Measurements from ENCODE around the gene PLAC1. TPM values are rescaled to one million over a fixed set of nuclear protein-coding genes. Genes with fewer than 3 reads are reported as not detected.

Gene PLAC1
- total RNA-seq, 1 experiment from 2014 or later = 0.34 TPM

DNA sequence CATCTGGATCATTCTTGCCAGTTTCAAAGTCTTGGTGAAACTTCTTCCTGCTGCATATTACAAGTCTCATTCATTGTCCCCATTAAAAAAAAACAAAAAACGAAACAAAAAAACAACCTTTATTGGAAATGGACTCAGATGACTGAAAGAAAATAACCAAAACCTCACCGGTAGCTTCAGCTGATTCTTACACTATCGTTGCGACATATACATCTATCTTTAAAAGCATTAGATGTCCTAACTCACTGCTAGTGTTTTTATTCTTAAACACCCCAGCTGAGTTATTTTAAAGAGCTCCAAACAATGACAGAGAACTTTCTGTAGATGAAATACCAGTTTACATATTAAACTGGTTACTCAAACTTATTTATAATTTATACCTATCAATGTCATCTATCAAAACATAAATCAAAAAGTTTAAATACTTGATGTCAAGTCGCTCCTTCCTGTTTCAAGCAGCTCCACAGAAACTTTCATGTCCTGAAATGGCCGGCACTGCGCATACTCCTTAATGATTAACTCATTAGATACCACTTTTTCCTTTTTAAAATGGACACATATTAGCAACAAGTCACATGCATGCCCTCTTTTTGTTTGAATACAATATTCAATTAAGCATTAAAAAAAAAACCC lies 111.1 kb downstream of the PLAC1 start:
- CTCF ChIA-PET = no interaction called here
- Histone ChIP-seq H2AFZ (ENCODE audit: low read depth, low read length, poor library complexity, severe bottlenecking) (no peak overlapping the region), H4K20me1 (ENCODE audit: insufficient read depth) (no peaks in the 10 kb centered on the region), H3K4me3 (replicated peaks in 1 of 2; ENCODE audit: low read depth in 1 of 2, low read length in 2 of 2) (no peak overlapping the region), H3K9me3 (ENCODE audit: control insufficient read depth in 1 of 2, insufficient read depth in 1 of 2, low read depth in 1 of 2, low read length in 2 of 2) (no peaks in the 10 kb centered on the region), H3K4me2 (ENCODE audit: low read length) (no peak overlapping the region), H3K9ac (ENCODE audit: low read length) (no peak overlapping the region), H3K79me2 (ENCODE audit: insufficient read depth, low read length) (no peaks in the 10 kb centered on the region), H3K4me1 (ENCODE audit: control insufficient read depth in 1 of 2, insufficient read depth in 2 of 2, low read length in 2 of 2) (peaks cover 6 to 35% of the 10 kb centered on the region in 2 experiments; a peak in 3 of 4 replicates), H3K36me3 (ENCODE audit: control insufficient read depth in 1 of 2, insufficient read depth in 2 of 2, low read length in 2 of 2) (no peaks in the 10 kb centered on the region), H3K27ac (ENCODE audit: low read depth, low read length) (no peak overlapping the region), H3K9me2 (ENCODE audit: insufficient read depth) (no peaks in the 10 kb centered on the region), H3K27me3 (ENCODE audit: insufficient read depth, low read length) (0 out of 2 replicates have a peak, but pooled peaks cover 10% of the 10 kb centered on the region)
- DNase-seq (ENCODE audit: low read depth, low spot score) (no peak), ATAC-seq (no peak)
- POLR2A ChIA-PET = no interaction called here
- no TSS peak for BruUV-seq (replicated peaks)
- TF ChIP-seq EZH2 (IDR thresholded peaks at IDR 0.05) (no peak), JUND (IDR thresholded peaks at IDR 0.05) (no peak), YY1 (IDR thresholded peaks at IDR 0.05; ENCODE audit: extremely low read depth, insufficient replicate concordance, low read depth, low read length) (no peak), ZNF274 (IDR thresholded peaks at IDR 0.05; ENCODE audit: low read depth, low read length) (no peak), FOSL1 (IDR thresholded peaks at IDR 0.05; ENCODE audit: low read depth) (no peak), POLR2A (IDR thresholded peaks at IDR 0.05; ENCODE audit: borderline replicate concordance, extremely low read depth, insufficient read depth, insufficient read length) (no peak), TCF7L2 (IDR thresholded peaks at IDR 0.05; ENCODE audit: borderline replicate concordance, extremely low read depth, insufficient read depth, insufficient read length) (no peak), RAD21 (IDR thresholded peaks at IDR 0.05; ENCODE audit: low read depth) (no peak), SRF (IDR thresholded peaks at IDR 0.05; ENCODE audit: low read depth) (no peak), SP1 (IDR thresholded peaks at IDR 0.05; ENCODE audit: low read depth) (no peak), SIN3A (IDR thresholded peaks at IDR 0.05; ENCODE audit: low read depth) (no peak), ELF1 (IDR thresholded peaks at IDR 0.05; ENCODE audit: borderline replicate concordance, low read depth) (no peak), ZFX (IDR thresholded peaks at IDR 0.05) (no peak), EGR1 (IDR thresholded peaks at IDR 0.05; ENCODE audit: low read depth) (no peak), EZH2phosphoT487 (IDR thresholded peaks at IDR 0.05; ENCODE audit: borderline replicate concordance) (no peak)
- TF ChIP-seq, protein P1, sequence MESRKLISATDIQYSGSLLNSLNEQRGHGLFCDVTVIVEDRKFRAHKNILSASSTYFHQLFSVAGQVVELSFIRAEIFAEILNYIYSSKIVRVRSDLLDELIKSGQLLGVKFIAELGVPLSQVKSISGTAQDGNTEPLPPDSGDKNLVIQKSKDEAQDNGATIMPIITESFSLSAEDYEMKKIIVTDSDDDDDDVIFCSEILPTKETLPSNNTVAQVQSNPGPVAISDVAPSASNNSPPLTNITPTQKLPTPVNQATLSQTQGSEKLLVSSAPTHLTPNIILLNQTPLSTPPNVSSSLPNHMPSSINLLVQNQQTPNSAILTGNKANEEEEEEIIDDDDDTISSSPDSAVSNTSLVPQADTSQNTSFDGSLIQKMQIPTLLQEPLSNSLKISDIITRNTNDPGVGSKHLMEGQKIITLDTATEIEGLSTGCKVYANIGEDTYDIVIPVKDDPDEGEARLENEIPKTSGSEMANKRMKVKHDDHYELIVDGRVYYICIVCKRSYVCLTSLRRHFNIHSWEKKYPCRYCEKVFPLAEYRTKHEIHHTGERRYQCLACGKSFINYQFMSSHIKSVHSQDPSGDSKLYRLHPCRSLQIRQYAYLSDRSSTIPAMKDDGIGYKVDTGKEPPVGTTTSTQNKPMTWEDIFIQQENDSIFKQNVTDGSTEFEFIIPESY (IDR thresholded peaks at IDR 0.05; ENCODE audit: extremely low read depth, insufficient replicate concordance, low read length) = no peak
- TF ChIP-seq, protein P2, sequence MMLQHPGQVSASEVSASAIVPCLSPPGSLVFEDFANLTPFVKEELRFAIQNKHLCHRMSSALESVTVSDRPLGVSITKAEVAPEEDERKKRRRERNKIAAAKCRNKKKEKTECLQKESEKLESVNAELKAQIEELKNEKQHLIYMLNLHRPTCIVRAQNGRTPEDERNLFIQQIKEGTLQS (IDR thresholded peaks at IDR 0.05) = no peak
- TF ChIP-seq, protein P3, sequence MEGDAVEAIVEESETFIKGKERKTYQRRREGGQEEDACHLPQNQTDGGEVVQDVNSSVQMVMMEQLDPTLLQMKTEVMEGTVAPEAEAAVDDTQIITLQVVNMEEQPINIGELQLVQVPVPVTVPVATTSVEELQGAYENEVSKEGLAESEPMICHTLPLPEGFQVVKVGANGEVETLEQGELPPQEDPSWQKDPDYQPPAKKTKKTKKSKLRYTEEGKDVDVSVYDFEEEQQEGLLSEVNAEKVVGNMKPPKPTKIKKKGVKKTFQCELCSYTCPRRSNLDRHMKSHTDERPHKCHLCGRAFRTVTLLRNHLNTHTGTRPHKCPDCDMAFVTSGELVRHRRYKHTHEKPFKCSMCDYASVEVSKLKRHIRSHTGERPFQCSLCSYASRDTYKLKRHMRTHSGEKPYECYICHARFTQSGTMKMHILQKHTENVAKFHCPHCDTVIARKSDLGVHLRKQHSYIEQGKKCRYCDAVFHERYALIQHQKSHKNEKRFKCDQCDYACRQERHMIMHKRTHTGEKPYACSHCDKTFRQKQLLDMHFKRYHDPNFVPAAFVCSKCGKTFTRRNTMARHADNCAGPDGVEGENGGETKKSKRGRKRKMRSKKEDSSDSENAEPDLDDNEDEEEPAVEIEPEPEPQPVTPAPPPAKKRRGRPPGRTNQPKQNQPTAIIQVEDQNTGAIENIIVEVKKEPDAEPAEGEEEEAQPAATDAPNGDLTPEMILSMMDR (IDR thresholded peaks at IDR 0.05 in 2 of 3, conservative IDR thresholded peaks at IDR 0.05 in 1 of 3; ENCODE audit: borderline replicate concordance in 1 of 3, insufficient read depth in 1 of 3, low read depth in 2 of 3, low read length in 2 of 3) = no peak
- TF ChIP-seq, protein P4, sequence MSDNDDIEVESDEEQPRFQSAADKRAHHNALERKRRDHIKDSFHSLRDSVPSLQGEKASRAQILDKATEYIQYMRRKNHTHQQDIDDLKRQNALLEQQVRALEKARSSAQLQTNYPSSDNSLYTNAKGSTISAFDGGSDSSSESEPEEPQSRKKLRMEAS (IDR thresholded peaks at IDR 0.05) = no peak
- RAD21 ChIA-PET (ENCODE audit: low non-redundant PET in 1 of 2, low total read pairs in 2 of 2, uncharacterized antibody in 2 of 2, unreplicated experiment in 2 of 2) = no interaction called here
- intact Hi-C loops (cut with micrococcal nuclease) = no loop called here
